ENCODE measurements around the gene PFAS.

The PFAS gene

DNA sequence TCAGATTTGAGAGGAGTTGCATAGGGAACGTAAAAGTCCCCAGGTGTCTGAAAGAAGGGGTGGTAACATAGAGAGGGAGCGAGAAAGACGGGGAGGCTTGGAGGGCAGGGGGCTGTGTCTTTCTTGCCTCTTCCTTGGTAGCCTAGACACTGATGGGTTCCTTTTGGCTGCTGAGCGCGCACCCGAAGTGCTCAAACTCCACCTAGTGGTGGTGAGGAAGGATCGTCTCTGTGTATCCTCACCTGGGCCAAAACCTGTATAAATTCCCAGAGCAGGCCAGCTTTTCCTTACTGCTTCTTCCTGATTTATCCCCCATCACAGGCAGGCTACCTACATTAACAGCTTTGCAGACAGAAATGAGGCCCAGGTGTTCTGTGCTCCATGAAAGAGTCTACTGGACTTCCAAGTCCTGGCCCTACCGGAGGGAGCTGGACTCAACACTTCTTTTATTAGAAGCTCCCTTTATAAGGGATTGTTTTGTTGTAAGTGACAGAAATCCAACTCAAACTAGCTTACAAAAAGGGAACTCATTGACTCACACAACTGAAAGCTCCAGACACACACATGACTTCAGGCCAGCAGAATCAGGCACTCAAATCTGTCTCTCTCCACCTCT lies 51.6 kb downstream of the PFAS start:
- peak; percentile 77 for DNase-seq

GRCh38 chr17:8310601-8311123 lies 61.6 kb downstream of the PFAS start:
- no peak for DNase-seq

- DNase-seq, result no peak
These were observed 62.2 kb downstream of the PFAS start for GRCh38 chr17:8311131-8311790.

- no peak for DNase-seq
These were observed 63.2 kb downstream of the PFAS start for GRCh38 chr17:8312251-8312650.

- no peak for DNase-seq
These were observed 63.9 kb downstream of the PFAS start for GRCh38 chr17:8312726-8313600.

- DNase-seq, result no peak
These were observed 66.0 kb downstream of the PFAS start for GRCh38 chr17:8314797-8315763.

GRCh38 chr17:8315764-8316217 lies 66.7 kb downstream of the PFAS start:
- no peak for DNase-seq

- DNase-seq, result no peak
These were observed 69.2 kb downstream of the PFAS start for GRCh38 chr17:8318010-8318935.

Measured in OCI-M1 (cell line).